ENCODE data around the gene RAVER2.

Gene RAVER2

GRCh38 chr1:64748706-64749105 lies 3.8 kb downstream of the RAVER2 start:
- TF ChIP-seq CTCF (IDR thresholded peaks at IDR 0.05; ENCODE audit: low read depth, low read length) = no peak
- DNase-seq (ENCODE audit: extremely low read depth, low read depth) = no peak

GRCh38 chr1:64750092-64750491 lies 5.2 kb downstream of the RAVER2 start:
- no peak for DNase-seq (ENCODE audit: extremely low read depth, low read depth)
- no peak for TF ChIP-seq CTCF (IDR thresholded peaks at IDR 0.05; ENCODE audit: low read depth, low read length)

GRCh38 chr1:64750875-64751274 lies 6.0 kb downstream of the RAVER2 start:
- DNase-seq (ENCODE audit: extremely low read depth, low read depth) = no peak
- no peak for TF ChIP-seq CTCF (IDR thresholded peaks at IDR 0.05; ENCODE audit: low read depth, low read length)

GRCh38 chr1:64754173-64754572 lies 9.3 kb downstream of the RAVER2 start:
- no peak for DNase-seq (ENCODE audit: extremely low read depth, low read depth)
- no peak for TF ChIP-seq CTCF (IDR thresholded peaks at IDR 0.05; ENCODE audit: low read depth, low read length)

GRCh38 chr1:64755361-64755760 lies 10.5 kb downstream of the RAVER2 start:
- DNase-seq (ENCODE audit: extremely low read depth, low read depth) = no peak
- TF ChIP-seq CTCF (IDR thresholded peaks at IDR 0.05; ENCODE audit: low read depth, low read length) = no peak

- DNase-seq (ENCODE audit: extremely low read depth, low read depth) = no peak
- no peak for TF ChIP-seq CTCF (IDR thresholded peaks at IDR 0.05; ENCODE audit: low read depth, low read length)
Observed at GRCh38 chr1:64756770-64757169, 11.9 kb downstream of the RAVER2 start.

GRCh38 chr1:64757213-64757612 lies 12.3 kb downstream of the RAVER2 start:
- no peak for DNase-seq (ENCODE audit: extremely low read depth, low read depth)
- no peak for TF ChIP-seq CTCF (IDR thresholded peaks at IDR 0.05; ENCODE audit: low read depth, low read length)

Measured in AG09319 (cell line).